HepG2 (cell line): ENCODE data around the gene PIEZO2. TPM values are rescaled to one million over a fixed set of nuclear protein-coding genes. Genes with fewer than 3 reads are reported as not detected.

Experiments used
- BHLHE40 ChIP-seq: IDR thresholded peaks from 2 replicates; pipeline ENCODE4 v1.6.1; 2011; ENCODE audit warnings: low read length, improper control_type of control experiment
- ETV5 ChIP-seq: IDR thresholded peaks from 2 replicates; pipeline ENCODE4 v1.6.1; 2018; ENCODE audit warnings: missing biosample characterization, missing genetic modification reagents, inconsistent platforms, borderline replicate concordance
- FOXP1 ChIP-seq, 2 experiments: fragments of 450-650 bp in 1 of 2; IDR thresholded peaks; 2 replicates each; pipeline ENCODE4 v1.6.1; 2017 to 2018; ENCODE audit warnings: antibody characterized with exemption in 1 of 2
- GLMP ChIP-seq: sonication (generic); formaldehyde crosslinking; IDR thresholded peaks from 2 replicates; pipeline ENCODE4 v1.9.0; 2021; ENCODE audit warnings: missing genetic modification reagents, mild to moderate bottlenecking, borderline replicate concordance
- GMEB1 ChIP-seq: sonication (generic); formaldehyde crosslinking; IDR thresholded peaks from 2 replicates; pipeline ENCODE4 v1.5.1; 2020; ENCODE audit warnings: missing genetic modification reagents, mild to moderate bottlenecking, borderline replicate concordance
- GRHL1 ChIP-seq: sonication (generic); formaldehyde crosslinking; conservative IDR thresholded peaks from 2 replicates; pipeline ENCODE4 v1.8.0; 2022; ENCODE audit warnings: missing genetic modification reagents
- HINFP ChIP-seq: sonication (generic); formaldehyde crosslinking; IDR thresholded peaks from 2 replicates; pipeline ENCODE4 v1.4.0; 2020; ENCODE audit warnings: low read depth, mild to moderate bottlenecking, missing genetic modification reagents
- POGK ChIP-seq: sonication (generic); formaldehyde crosslinking; conservative IDR thresholded peaks from 2 replicates; pipeline ENCODE4 v1.8.0; 2022; ENCODE audit warnings: mild to moderate bottlenecking, moderate library complexity, missing genetic modification reagents
- TBX3 ChIP-seq: fragments of 450-650 bp; IDR thresholded peaks from 2 replicates; pipeline ENCODE4 v1.6.1; 2017; ENCODE audit warnings: antibody characterized with exemption, mild to moderate bottlenecking, inconsistent platforms, borderline replicate concordance
- TFE3 ChIP-seq: IDR thresholded peaks from 2 replicates; pipeline ENCODE4 v1.6.1; 2016
- ZC3H4 ChIP-seq: sonication (generic); formaldehyde crosslinking; IDR thresholded peaks from 2 replicates; pipeline ENCODE4 v1.4.0; 2020; ENCODE audit warnings: missing genetic modification reagents, borderline replicate concordance
- ZNF546 ChIP-seq: sonication (generic); formaldehyde crosslinking; conservative IDR thresholded peaks from 2 replicates; pipeline ENCODE4 v1.8.1; 2023; ENCODE audit warnings: mild to moderate bottlenecking, missing genetic modification reagents
- ZNF574 ChIP-seq: sonication (generic); formaldehyde crosslinking; IDR thresholded peaks from 2 replicates; pipeline ENCODE4 v1.4.0; 2020; ENCODE audit warnings: missing genetic modification reagents
- ZNF670 ChIP-seq: sonication (generic); formaldehyde crosslinking; IDR thresholded peaks from 2 replicates; pipeline ENCODE4 v1.8.0; 2022; ENCODE audit warnings: mild to moderate bottlenecking, missing genetic modification reagents, borderline replicate concordance
- ZNF792 ChIP-seq: IDR thresholded peaks from 2 replicates; pipeline ENCODE4 v1.6.1; 2016
- polyA plus RNA-seq, 8 experiments: library from polyadenylated mRNA; depleted of rRNA in 3 of 8; stranded (reverse) in 7 of 8; unstranded in 1 of 8; fragments of >200 nt; fragmentation: Illumina TruSeq in 4 of 8; extraction: Trizol in 4 of 8; gene quantifications; 2 replicates each; pipeline versions ENCODE4 v1.2.1 to v1.2.3, GENCODE V29; 2011 to 2016; ENCODE audit warnings: low read depth in 4 of 8, missing spikeins in 1 of 8, mixed read lengths in 1 of 8; ENCODE audit not compliant: insufficient read depth in 1 of 8
- total RNA-seq, 5 experiments: library from RNA; depleted of rRNA; stranded (reverse); fragments of >200 nt; fragmentation: Illumina TruSeq; extraction: Trizol; gene quantifications; 2 replicates each; pipeline ENCODE4 v1.2.3, GENCODE V29; 2016; ENCODE audit warnings: low read depth in 1 of 5

Gene PIEZO2
- total and polyA plus RNA-seq, 2 of the 13 experiments (the other 11 are each of a cell fraction or from before 2014, with no cell fraction given): 15.2 to 27.2 TPM

GRCh38 chr18:10705786-10706185 is 443.6 kb downstream of the PIEZO2 start (continued):
- TF ChIP-seq ZNF670 (CRISPR knock-in tag): no peak
- no peak for TF ChIP-seq ZNF546 (CRISPR knock-in tag)
- TF ChIP-seq TFE3: 0 out of 2 replicates have a peak, but pooled peaks have one; percentile 51
- TF ChIP-seq ETV5 (CRISPR knock-in tag): no peak
- TF ChIP-seq HINFP: no peak
- no peak for TF ChIP-seq GLMP (CRISPR knock-in tag)
- no peak for TF ChIP-seq ZNF574 (CRISPR knock-in tag)
- TF ChIP-seq GMEB1 (CRISPR knock-in tag): no peak
- TF ChIP-seq POGK: no peak
- peak; percentile 68 for TF ChIP-seq BHLHE40
- TF ChIP-seq TBX3: 0 out of 2 replicates have a peak, but pooled peaks have one; percentile 20
- no peak for TF ChIP-seq ZC3H4
- TF ChIP-seq FOXP1 (IDR thresholded peaks at IDR 0.05): no peak
- peak; percentile 31; the same call in 1 of the 2 replicates for TF ChIP-seq FOXP1 (CRISPR knock-in tag; IDR thresholded peaks at IDR 0.05)
- TF ChIP-seq GRHL1 (CRISPR knock-in tag): no peak
- TF ChIP-seq ZNF792 (CRISPR knock-in tag): no peak
